GM12891 (cell line): Measurements from ENCODE around the gene LMNTD1.

Source experiments
- PAX5 ChIP-seq: IDR thresholded peaks from 2 replicates; pipeline ENCODE4 v1.6.1; 2011; ENCODE audit warnings: low read length, moderate library complexity, mild to moderate bottlenecking; ENCODE audit not compliant: insufficient read depth, severe bottlenecking
- POLR2A ChIP-seq: IDR thresholded peaks from 2 replicates; pipeline ENCODE4 v1.6.1; 2011; ENCODE audit warnings: low read depth, low read length, control low read depth
- POLR2AphosphoS5 ChIP-seq: IDR thresholded peaks from 2 replicates; pipeline ENCODE4 v1.6.1; 2011; ENCODE audit warnings: low read depth, low read length, control low read depth
- SPI1 ChIP-seq: IDR thresholded peaks from 2 replicates; pipeline ENCODE4 v1.6.1; 2011; ENCODE audit warnings: low read depth, low read length, control low read depth
- TAF1 ChIP-seq: IDR thresholded peaks from 2 replicates; pipeline ENCODE4 v1.6.1; 2011; ENCODE audit warnings: low read depth, low read length, control low read depth

- TF ChIP-seq TAF1 = no peak
- no peak for TF ChIP-seq POLR2AphosphoS5
- no peak for TF ChIP-seq POLR2A
- no peak for TF ChIP-seq SPI1
- no peak for TF ChIP-seq PAX5
These were observed 117.7 kb downstream of the LMNTD1 start for GRCh38 chr12:25435431-25435830.
